ENCODE results near the gene PDGFB.

- TF ChIP-seq CTCF (IDR thresholded peaks at IDR 0.05 in 4 of 5, conservative IDR thresholded peaks at IDR 0.05 in 1 of 5) = no peak
- no peak for TF ChIP-seq POLR2A (IDR thresholded peaks at IDR 0.05)
Observed at GRCh38 chr22:39252461-39253434, 8.0 kb upstream of the PDGFB start.
